ENCODE data around the gene HPD.

The HPD gene

GRCh38 chr12:121827351-121828099 is 31.1 kb downstream of the HPD start:
- no peak for DNase-seq

- DNase-seq: no peak
Measured at GRCh38 chr12:121826318-121827150, 32.1 kb downstream of the HPD start.

GRCh38 chr12:121825041-121825523 is 33.6 kb downstream of the HPD start:
- no peak for DNase-seq

GRCh38 chr12:121823727-121824115 is 34.9 kb downstream of the HPD start:
- DNase-seq: no peak

GRCh38 chr12:121823101-121823726 is 35.4 kb downstream of the HPD start:
- no peak for DNase-seq

GRCh38 chr12:121822393-121823100 is 36.1 kb downstream of the HPD start:
- no peak for DNase-seq

GRCh38 chr12:121820056-121820455 is 38.6 kb downstream of the HPD start:
- no peak for DNase-seq

GRCh38 chr12:121819212-121819949 is 39.3 kb downstream of the HPD start:
- no peak for DNase-seq

GRCh38 chr12:121817648-121818043 is 41.0 kb downstream of the HPD start:
- no peak for DNase-seq

- no peak for DNase-seq
Measured at GRCh38 chr12:121816925-121817647, 41.6 kb downstream of the HPD start.

GRCh38 chr12:121815263-121815662 is 43.4 kb downstream of the HPD start:
- no peak for DNase-seq

GRCh38 chr12:121814429-121815119 is 44.1 kb downstream of the HPD start:
- DNase-seq: no peak

- no peak for DNase-seq
Measured at GRCh38 chr12:121813951-121814350, 44.7 kb downstream of the HPD start.

- DNase-seq: peak in 1 of 2 experiments; percentile 23
Measured at GRCh38 chr12:121812921-121813896, 45.5 kb downstream of the HPD start.

- DNase-seq: peak; percentile 66 to 68
Measured at GRCh38 chr12:121812320-121812871, 46.3 kb downstream of the HPD start.

- peak; percentile 70 to 78 for DNase-seq
Measured at GRCh38 chr12:121811434-121812319, 47.0 kb downstream of the HPD start.

- no peak for DNase-seq
Measured at GRCh38 chr12:121810833-121811433, 47.7 kb downstream of the HPD start.
